Peyer's patch (tissue), 4 donors: ENCODE results near the gene XRCC1. TPM values are rescaled to one million over a fixed set of nuclear protein-coding genes. Genes with fewer than 3 reads are reported as not detected.

Experiments used
- DNase-seq, 3 donors: peaks; one replicate each; pipeline ENCODE4 v3.0.0-alpha.2; 2017 to 2019
- H3K27ac ChIP-seq, 4 donors: fragments of 200-600 bp; sonication (generic); one replicate each; pipeline ENCODE4 v1.5.1; 2016 to 2019
- H3K27me3 ChIP-seq, 2 donors: fragments of 200-600 bp; sonication (generic); one replicate each; pipeline ENCODE4 v1.5.1; 2019
- H3K36me3 ChIP-seq, 3 donors: fragments of 200-600 bp; sonication (generic); one replicate each; pipeline ENCODE4 v1.5.1; 2016 to 2019
- H3K4me1 ChIP-seq, 4 donors: fragments of 200-600 bp; sonication (generic); one replicate each; pipeline ENCODE4 v1.5.1; 2016 to 2019
- H3K4me3 ChIP-seq, 4 donors: fragments of 200-600 bp; sonication (generic); 1 replicate in 3 of 4; 2 replicates in 1 of 4; pipeline ENCODE4 v1.5.1; 2016 to 2019; ENCODE audit warnings: mild to moderate bottlenecking in 1 of 4
- H3K9me3 ChIP-seq, 4 donors: fragments of 200-600 bp; sonication (generic); one replicate each; pipeline ENCODE4 v1.5.1; 2016 to 2019; ENCODE audit warnings: mild to moderate bottlenecking in 1 of 4
- CTCF ChIP-seq, 6 experiments: fragments of 450-650 bp in 4 of 6; fragments of 200-600 bp in 2 of 6; sonication (generic) in 1 of 6; IDR thresholded peaks; one replicate each; pipeline ENCODE4 v1.5.1; 2017 to 2019; ENCODE audit warnings: antibody characterized with exemption in 6 of 6, mild to moderate bottlenecking in 3 of 6, moderate library complexity in 1 of 6
- POLR2A ChIP-seq, 2 donors: fragments of 450-650 bp; IDR thresholded peaks; one replicate each; pipeline ENCODE4 v1.5.1; 2017; ENCODE audit warnings: antibody characterized with exemption in 2 of 2, mild to moderate bottlenecking in 2 of 2, moderate library complexity in 2 of 2
- total RNA-seq, 4 donors: library from RNA; depleted of rRNA; stranded (reverse); fragments of >200 nt; gene quantifications; one replicate each; pipeline ENCODE4 v1.1.0, GENCODE V29; 2016

The XRCC1 gene
- total RNA-seq, 4 donors from 2014 or later, result 18.4 to 49.5 (median 22.2) TPM

GRCh38 chr19:43578787-43579186 is 3.5 kb upstream of the XRCC1 start:
- Histone ChIP-seq H3K27me3 (no peaks in the 10 kb centered on the region), H3K9me3 (no peaks in the 10 kb centered on the region), H3K27ac (no peak overlapping the region), H3K36me3 (no peaks in the 10 kb centered on the region), H3K4me3 (no peak overlapping the region), H3K4me1 (peaks cover 0 to 12% (median 9%) of the 10 kb centered on the region in 4 donors)
- TF ChIP-seq CTCF (IDR thresholded peaks at IDR 0.05) (no peak), POLR2A (IDR thresholded peaks at IDR 0.05) (no peak)
- DNase-seq, result no peak

GRCh38 chr19:43575955-43576878 is 890 bp upstream of the XRCC1 start:
- H3K4me3 ChIP-seq, result peak overlapping the region; percentile 57 to 87 (median 73)

GRCh38 chr19:43574424-43575155 is 737 bp downstream of the XRCC1 start:
- Histone ChIP-seq H3K9me3 (no peaks in the 10 kb centered on the region), H3K27ac (peak overlapping the region; percentile 72 to 83 (median 80)), H3K4me3 (peak overlapping the region; percentile 57 to 87 (median 73)), H3K4me1 (peaks cover 0 to 12% (median 9%) of the 10 kb centered on the region in 4 donors), H3K36me3 (no peaks in the 10 kb centered on the region), H3K27me3 (no peaks in the 10 kb centered on the region)
- TF ChIP-seq POLR2A (IDR thresholded peaks at IDR 0.05), result no peak
- no peak for TF ChIP-seq CTCF (IDR thresholded peaks at IDR 0.05)
- DNase-seq, result no peak

More at GRCh38 chr19:43575955-43576878, 890 bp upstream of the XRCC1 start:
- Histone ChIP-seq H3K9me3 (no peaks in the 10 kb centered on the region), H3K36me3 (no peaks in the 10 kb centered on the region), H3K27me3 (no peaks in the 10 kb centered on the region), H3K27ac (peak overlapping the region in 3 of 4 donors; percentile 22 to 81 (median 62)), H3K4me1 (peaks cover 0 to 12% (median 9%) of the 10 kb centered on the region in 4 donors)
- peak in 1 of 3 donors; percentile 54 for DNase-seq
- TF ChIP-seq POLR2A (IDR thresholded peaks at IDR 0.05) (no peak), CTCF (IDR thresholded peaks at IDR 0.05) (no peak)

GRCh38 chr19:43572171-43572588 is 3.1 kb downstream of the XRCC1 start:
- no peak overlapping the region for H3K4me3 ChIP-seq
- H3K27ac ChIP-seq, result no peak overlapping the region
- TF ChIP-seq CTCF (IDR thresholded peaks at IDR 0.05) (no peak), POLR2A (IDR thresholded peaks at IDR 0.05) (no peak)
- H3K36me3 ChIP-seq, result no peaks in the 10 kb centered on the region
- no peak for DNase-seq
- H3K27me3 ChIP-seq, result no peaks in the 10 kb centered on the region
- no peaks in the 10 kb centered on the region for H3K9me3 ChIP-seq
- peaks cover 0 to 12% (median 9%) of the 10 kb centered on the region in 4 donors for H3K4me1 ChIP-seq

GRCh38 chr19:43570174-43570791 is 5.0 kb downstream of the XRCC1 start:
- no peak overlapping the region for H3K27ac ChIP-seq

More at GRCh38 chr19:43570174-43570791, 5.0 kb downstream of the XRCC1 start:
- DNase-seq, result no peak
- Histone ChIP-seq H3K36me3 (no peaks in the 10 kb centered on the region), H3K4me3 (no peak overlapping the region), H3K27me3 (no peaks in the 10 kb centered on the region), H3K9me3 (no peaks in the 10 kb centered on the region), H3K4me1 (peaks cover 0 to 7% (median 6%) of the 10 kb centered on the region in 4 donors)
- TF ChIP-seq POLR2A (IDR thresholded peaks at IDR 0.05) (no peak), CTCF (IDR thresholded peaks at IDR 0.05) (no peak)
